ENCODE data around the gene CGRRF1.

The CGRRF1 gene

GRCh38 chr14:54566410-54567223, 56.9 kb downstream of the CGRRF1 start, which contains the start of gene SAMD4A (continued):
- TF ChIP-seq ZNF776 (tag by site-specific recombination; IDR thresholded peaks at IDR 0.05; ENCODE audit: borderline replicate concordance) (no peak), WT1 (tag by site-specific recombination; IDR thresholded peaks at IDR 0.05) (no peak), ZSCAN23 (tag by site-specific recombination; IDR thresholded peaks at IDR 0.05) (no peak), SP7 (tag by site-specific recombination; IDR thresholded peaks at IDR 0.05) (no peak), ZSCAN18 (tag by site-specific recombination; IDR thresholded peaks at IDR 0.05) (no peak), REST (tag by site-specific recombination; IDR thresholded peaks at IDR 0.05) (no peak), ZBTB21 (tag by site-specific recombination; IDR thresholded peaks at IDR 0.05) (no peak), PBX3 (CRISPR knock-in tag; IDR thresholded peaks at IDR 0.05) (no peak), ATF2 (tag by site-specific recombination; IDR thresholded peaks at IDR 0.05; ENCODE audit: low read depth) (no peak), GFI1B (tag by site-specific recombination; IDR thresholded peaks at IDR 0.05) (no peak), ZNF423 (tag by site-specific recombination; IDR thresholded peaks at IDR 0.05) (no peak), KLF17 (tag by site-specific recombination; IDR thresholded peaks at IDR 0.05) (no peak), EGR2 (tag by site-specific recombination; IDR thresholded peaks at IDR 0.05; ENCODE audit: low read depth) (peak; percentile 74), ZNF354C (tag by site-specific recombination; IDR thresholded peaks at IDR 0.05; ENCODE audit: borderline replicate concordance, low read depth) (no peak), ZNF394 (tag by site-specific recombination; IDR thresholded peaks at IDR 0.05; ENCODE audit: borderline replicate concordance) (no peak), ZFHX2 (tag by site-specific recombination; conservative IDR thresholded peaks at IDR 0.05) (peak; percentile 76), ZNF416 (tag by site-specific recombination; IDR thresholded peaks at IDR 0.05) (no peak), ZNF48 (tag by site-specific recombination; IDR thresholded peaks at IDR 0.05) (no peak), ZNF362 (tag by site-specific recombination; IDR thresholded peaks at IDR 0.05) (no peak), GLI2 (tag by site-specific recombination; IDR thresholded peaks at IDR 0.05; ENCODE audit: borderline replicate concordance, low read depth) (no peak), ZSCAN16 (tag by site-specific recombination; IDR thresholded peaks at IDR 0.05) (no peak), GLIS2 (tag by site-specific recombination; IDR thresholded peaks at IDR 0.05) (no peak), ZNF621 (tag by site-specific recombination; IDR thresholded peaks at IDR 0.05) (no peak), ZBTB49 (tag by site-specific recombination; IDR thresholded peaks at IDR 0.05; ENCODE audit: low read depth) (no peak), AEBP2 (tag by site-specific recombination; IDR thresholded peaks at IDR 0.05; ENCODE audit: borderline replicate concordance) (no peak)
